GM23338 (cell line): ENCODE results near the gene DBH.

Source experiments
- CREB1 ChIP-seq: fragments of 250-450 bp; sonication (Bioruptor Pico); IDR thresholded peaks from 2 replicates; pipeline ENCODE4 v1.5.0; 2020; ENCODE audit warnings: low read depth, mild to moderate bottlenecking, moderate library complexity
- CTCF ChIP-seq, 2 experiments: fragments of 200-600 bp in 1 of 2; sonication (generic) in 1 of 2; conservative IDR thresholded peaks; 2 replicates each; pipeline versions ENCODE4 v1.5.1 to v1.6.1; 2016 to 2017; ENCODE audit warnings: antibody characterized with exemption in 2 of 2, low read depth in 2 of 2, mild to moderate bottlenecking in 2 of 2, moderate library complexity in 1 of 2
- ETS1 ChIP-seq: IDR thresholded peaks from 2 replicates; pipeline ENCODE4 v1.6.1; 2016; ENCODE audit warnings: antibody characterized with exemption
- EZH2 ChIP-seq: fragments of 200-600 bp; sonication (generic); IDR thresholded peaks from one replicate; pipeline ENCODE4 v1.8.0; 2017; ENCODE audit warnings: antibody characterized with exemption, mild to moderate bottlenecking, low read depth; ENCODE audit not compliant: unreplicated experiment
- EZH2phosphoT487 ChIP-seq: fragments of 200-600 bp; sonication (generic); IDR thresholded peaks from one replicate; pipeline ENCODE4 v1.8.1; 2018; ENCODE audit warnings: antibody characterized with exemption; ENCODE audit not compliant: unreplicated experiment
- JUNB ChIP-seq: IDR thresholded peaks from one replicate; pipeline ENCODE4 v1.6.1; 2016; ENCODE audit warnings: antibody characterized with exemption; ENCODE audit not compliant: unreplicated experiment
- POLR2AphosphoS5 ChIP-seq: IDR thresholded peaks from 2 replicates; pipeline ENCODE4 v1.6.1; 2016; ENCODE audit warnings: antibody characterized with exemption, low read depth
- REST ChIP-seq: IDR thresholded peaks from one replicate; pipeline ENCODE4 v1.6.1; 2018; ENCODE audit warnings: antibody characterized with exemption; ENCODE audit not compliant: unreplicated experiment
- STAT1 ChIP-seq: IDR thresholded peaks from one replicate; pipeline ENCODE4 v1.6.1; 2016; ENCODE audit warnings: antibody characterized with exemption; ENCODE audit not compliant: unreplicated experiment
- ZNF114 ChIP-seq: fragments of 250-450 bp; sonication (Bioruptor Pico); IDR thresholded peaks from 2 replicates; pipeline ENCODE4 v1.5.0; 2020; ENCODE audit warnings: mild to moderate bottlenecking, moderate library complexity
- ZNF331 ChIP-seq: fragments of 250-450 bp; sonication (Bioruptor Pico); IDR thresholded peaks from 2 replicates; pipeline ENCODE4 v1.5.0; 2020; ENCODE audit warnings: low read depth, mild to moderate bottlenecking, moderate library complexity
- ZNF462 ChIP-seq: fragments of 250-450 bp; sonication (Bioruptor Pico); IDR thresholded peaks from 2 replicates; pipeline ENCODE4 v1.5.0; 2020; ENCODE audit warnings: mild to moderate bottlenecking, moderate library complexity

GRCh38 chr9:133593587-133594253, 42.4 kb upstream of the DBH start:
- no peak for TF ChIP-seq CTCF (conservative IDR thresholded peaks at IDR 0.05; ENCODE audit: low read depth in 2 of 2)
- no peak for TF ChIP-seq ETS1
- no peak for TF ChIP-seq POLR2AphosphoS5
- TF ChIP-seq STAT1: no peak
- TF ChIP-seq EZH2: no peak
- TF ChIP-seq EZH2phosphoT487: no peak
- no peak for TF ChIP-seq JUNB
- no peak for TF ChIP-seq REST
- no peak for TF ChIP-seq ZNF331 (CRISPR knock-in tag)
- TF ChIP-seq ZNF114 (CRISPR knock-in tag): no peak
- no peak for TF ChIP-seq ZNF462 (CRISPR knock-in tag)
- TF ChIP-seq CREB1 (CRISPR knock-in tag): no peak
